ENCODE results near the gene RPP14.

DNA sequence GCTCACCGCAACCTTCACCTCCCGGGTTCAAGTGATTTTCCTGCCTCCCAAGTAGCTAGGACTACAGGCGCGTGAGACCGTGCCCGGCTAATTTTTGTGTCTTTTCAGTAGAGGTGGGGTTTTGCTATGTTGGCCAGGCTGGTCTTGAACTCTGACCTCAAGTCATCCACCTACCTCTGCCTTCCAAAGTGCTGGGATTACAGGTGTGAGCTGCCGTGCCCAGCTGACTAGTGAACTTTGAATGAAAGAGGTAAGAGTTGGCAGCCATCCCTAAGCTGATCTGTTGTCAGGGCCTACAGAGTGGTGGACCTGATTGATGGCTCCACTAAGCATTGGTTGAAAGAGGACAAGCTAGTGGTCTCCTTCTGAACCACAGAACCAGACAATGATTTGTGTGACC is 41.9 kb downstream of the RPP14 start:
- TF ChIP-seq CTCF (conservative IDR thresholded peaks at IDR 0.05; ENCODE audit: low read length), result no peak
- no peak for TF ChIP-seq EZH2phosphoT487 (IDR thresholded peaks at IDR 0.05; ENCODE audit: borderline replicate concordance, low read depth, low read length)

Data from OCI-LY7 (cell line).